ENCODE measurements around the gene HMX2. TPM values are rescaled to one million over a fixed set of nuclear protein-coding genes. Genes with fewer than 3 reads are reported as not detected.

Gene HMX2
- total RNA-seq, 6 experiments from 2014 or later: not detected

DNA sequence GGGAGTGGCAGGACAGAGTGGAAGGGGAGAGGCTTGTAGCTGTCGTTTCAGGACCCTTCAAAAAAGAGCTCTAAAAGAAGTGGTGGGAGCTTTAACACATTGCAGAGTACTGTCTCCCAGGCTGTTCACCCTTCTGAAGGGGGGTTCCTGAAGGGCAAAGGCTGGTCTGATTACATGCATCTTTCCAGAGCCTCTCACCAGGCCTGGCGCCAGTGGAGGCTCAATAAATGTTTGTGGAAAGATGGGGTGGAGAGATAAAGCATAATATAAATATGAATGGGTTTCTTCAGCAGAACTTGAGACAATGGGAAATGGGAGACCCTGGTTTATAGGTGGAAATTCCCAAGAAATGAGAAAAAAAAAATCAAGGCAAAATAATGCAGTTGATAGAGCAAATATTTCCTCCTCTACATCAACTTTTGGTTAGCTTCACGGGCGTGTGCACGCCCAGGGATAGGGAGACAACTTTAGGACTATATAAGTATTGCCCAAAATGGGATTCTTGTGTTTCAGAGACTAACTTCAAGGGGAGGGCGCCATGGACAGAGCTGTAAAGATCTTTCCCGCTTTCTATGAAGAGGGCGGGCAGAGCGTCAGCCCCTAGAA is 5.7 kb downstream of the HMX2 start:
- peaks cover 0 to 19% (median 10%) of the 10 kb centered on the region in 4 donors for H3K36me3 ChIP-seq
- H3K27me3 ChIP-seq: peaks cover 22 to 36% of the 10 kb centered on the region in 2 donors
- intact Hi-C loops (cut with DNase I): no loop called here
- no peak overlapping the region for H3K27ac ChIP-seq
- ATAC-seq: no peak
- peaks cover 0 to 46% (median 10%) of the 10 kb centered on the region in 4 donors for H3K4me1 ChIP-seq
- 64% methylated on average over 3 of the region's 9 CpGs for WGBS (ENCODE audit: insufficient coverage, low coverage, low lambda C conversion rate, missing lambda C conversion rate)
- H3K4me3 ChIP-seq: no peak overlapping the region
- no peak for DNase-seq
- no peak for TF ChIP-seq POLR2A (IDR thresholded peaks at IDR 0.05)
- TF ChIP-seq, protein P1, sequence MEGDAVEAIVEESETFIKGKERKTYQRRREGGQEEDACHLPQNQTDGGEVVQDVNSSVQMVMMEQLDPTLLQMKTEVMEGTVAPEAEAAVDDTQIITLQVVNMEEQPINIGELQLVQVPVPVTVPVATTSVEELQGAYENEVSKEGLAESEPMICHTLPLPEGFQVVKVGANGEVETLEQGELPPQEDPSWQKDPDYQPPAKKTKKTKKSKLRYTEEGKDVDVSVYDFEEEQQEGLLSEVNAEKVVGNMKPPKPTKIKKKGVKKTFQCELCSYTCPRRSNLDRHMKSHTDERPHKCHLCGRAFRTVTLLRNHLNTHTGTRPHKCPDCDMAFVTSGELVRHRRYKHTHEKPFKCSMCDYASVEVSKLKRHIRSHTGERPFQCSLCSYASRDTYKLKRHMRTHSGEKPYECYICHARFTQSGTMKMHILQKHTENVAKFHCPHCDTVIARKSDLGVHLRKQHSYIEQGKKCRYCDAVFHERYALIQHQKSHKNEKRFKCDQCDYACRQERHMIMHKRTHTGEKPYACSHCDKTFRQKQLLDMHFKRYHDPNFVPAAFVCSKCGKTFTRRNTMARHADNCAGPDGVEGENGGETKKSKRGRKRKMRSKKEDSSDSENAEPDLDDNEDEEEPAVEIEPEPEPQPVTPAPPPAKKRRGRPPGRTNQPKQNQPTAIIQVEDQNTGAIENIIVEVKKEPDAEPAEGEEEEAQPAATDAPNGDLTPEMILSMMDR (IDR thresholded peaks at IDR 0.05): no peak
- H3K9me3 ChIP-seq: no peaks in the 10 kb centered on the region

DNA sequence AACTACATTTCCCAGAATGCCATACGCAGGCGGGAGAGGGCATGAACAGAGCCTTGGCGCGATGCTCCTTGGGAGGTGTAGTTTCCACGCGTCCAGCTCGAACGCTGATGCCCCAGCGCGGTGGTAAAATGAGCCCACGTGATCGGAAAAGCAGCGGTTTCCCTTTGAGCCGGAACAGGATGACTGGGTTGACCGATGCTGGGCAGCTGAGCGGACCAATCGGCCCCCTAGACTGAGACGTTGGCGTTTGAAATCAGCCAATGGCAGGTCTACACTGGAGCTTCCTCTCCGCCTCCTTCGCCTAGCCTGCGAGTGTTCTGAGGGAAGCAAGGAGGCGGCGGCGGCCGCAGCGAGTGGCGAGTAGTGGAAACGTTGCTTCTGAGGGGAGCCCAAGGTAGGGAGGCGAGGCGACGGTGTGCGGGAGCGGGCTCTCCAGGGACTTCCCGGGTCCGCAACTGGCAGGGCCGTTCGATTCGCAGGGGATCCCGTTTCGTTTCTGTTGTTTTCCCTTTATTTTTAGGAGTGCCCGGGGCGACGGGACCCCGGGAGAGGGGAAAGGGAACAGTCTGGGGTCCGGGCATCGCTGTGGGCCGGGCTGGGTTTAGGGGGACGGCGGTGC is 6.3 kb downstream of the HMX2 start, which contains the start of gene BUB3:
TSS of gene BUB3 (plus strand) at position 311 of the 619 bp plus-strand sequence. CDS start 516 bp downstream, outside the sequence.
- Histone ChIP-seq H3K4me1 (peaks cover 0 to 44% (median 10%) of the 10 kb centered on the region in 4 donors), H3K4me3 (peak within 1 kb of the TSS; percentile 91 to 97 (median 91)), H3K9me3 (no peaks in the 10 kb centered on the region), H3K27me3 (peaks cover 21 to 32% of the 10 kb centered on the region in 2 donors), H3K36me3 (peaks cover 0 to 19% (median 10%) of the 10 kb centered on the region in 4 donors), H3K27ac (peak within 1 kb of the TSS; percentile 57 to 80 (median 79))
- TF ChIP-seq, protein P1 (IDR thresholded peaks at IDR 0.05): peak in 3 of 4 donors; percentile 16 to 31 (median 21)
- peak; percentile 85 for TF ChIP-seq POLR2A (IDR thresholded peaks at IDR 0.05)
- ATAC-seq (peak; percentile 95 to 99 (median 97)), DNase-seq (peak; percentile 97 to 99 (median 99))
- WGBS (ENCODE audit: insufficient coverage, low coverage, low lambda C conversion rate, missing lambda C conversion rate): 0% methylated on average over 15 of the region's 50 CpGs
- intact Hi-C loops (cut with DNase I): no loop called here

DNA sequence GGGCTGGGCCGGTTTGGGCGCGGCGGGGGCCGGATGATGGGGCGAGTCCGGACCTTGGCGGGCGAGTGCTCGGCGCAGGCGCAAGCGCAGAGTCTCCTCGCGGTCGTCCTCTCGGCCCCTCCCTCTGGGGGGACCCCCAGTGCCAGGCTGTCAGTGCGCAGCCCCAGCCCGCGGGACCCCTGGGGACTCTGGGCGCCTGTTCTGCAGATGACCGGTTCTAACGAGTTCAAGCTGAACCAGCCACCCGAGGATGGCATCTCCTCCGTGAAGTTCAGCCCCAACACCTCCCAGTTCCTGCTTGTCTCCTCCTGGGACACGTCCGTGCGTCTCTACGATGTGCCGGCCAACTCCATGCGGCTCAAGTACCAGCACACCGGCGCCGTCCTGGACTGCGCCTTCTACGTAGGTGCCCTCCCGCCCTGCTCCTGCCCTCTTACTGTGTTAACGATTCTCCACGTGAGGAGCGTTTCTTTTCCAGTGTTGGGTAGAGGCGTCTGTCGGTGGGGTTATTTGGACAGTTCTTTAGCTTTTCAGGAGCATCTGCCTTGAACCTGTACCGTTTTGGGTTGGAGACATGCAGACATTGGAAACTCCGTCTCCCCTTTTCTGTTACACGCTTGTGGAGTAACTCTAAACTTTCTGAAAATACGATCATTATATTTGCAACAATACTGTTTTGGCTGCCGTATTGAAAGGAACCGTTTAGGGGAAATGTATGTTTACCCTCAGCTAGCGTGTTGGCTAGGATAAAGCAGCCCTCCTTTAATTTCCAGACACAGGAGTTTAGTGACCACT is 7.0 kb downstream of the HMX2 start:
- ATAC-seq (peak; percentile 58 to 66 (median 65)), DNase-seq (peak; percentile 68 to 75 (median 69))
- peak overlapping the region; percentile 57 to 80 (median 79) for H3K27ac ChIP-seq
- peaks cover 0 to 38% (median 7%) of the 10 kb centered on the region in 4 donors for H3K4me1 ChIP-seq
- intact Hi-C loops (cut with DNase I): no loop called here
- 12% methylated on average over 10 of the region's 49 CpGs for WGBS (ENCODE audit: insufficient coverage, low coverage, low lambda C conversion rate, missing lambda C conversion rate)
- peaks cover 0 to 19% (median 10%) of the 10 kb centered on the region in 4 donors for H3K36me3 ChIP-seq
- H3K27me3 ChIP-seq: peaks cover 14 to 27% of the 10 kb centered on the region in 2 donors
- peak overlapping the region; percentile 91 to 97 (median 91) for H3K4me3 ChIP-seq
- TF ChIP-seq POLR2A (IDR thresholded peaks at IDR 0.05): no peak
- TF ChIP-seq, protein P1 (IDR thresholded peaks at IDR 0.05): no peak
- no peaks in the 10 kb centered on the region for H3K9me3 ChIP-seq

DNA sequence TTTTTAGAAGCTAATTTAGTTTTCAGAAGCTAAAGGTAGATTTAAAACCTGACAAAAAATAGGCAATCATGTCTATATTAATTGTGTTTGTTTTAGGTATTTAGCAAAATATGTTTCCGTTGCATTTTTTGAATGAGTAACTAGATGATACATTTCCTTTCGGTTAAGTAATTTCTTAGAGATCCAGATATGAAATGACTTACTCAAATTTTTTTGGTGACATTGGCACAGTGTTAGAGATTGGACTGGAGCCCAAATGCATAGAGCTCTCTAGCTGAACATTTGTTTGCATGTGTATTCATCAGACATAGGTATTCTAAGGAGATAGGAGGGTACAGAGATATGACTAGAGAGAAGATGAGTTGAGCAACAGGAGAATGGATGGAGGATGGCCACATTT is 8.1 kb downstream of the HMX2 start:
- intact Hi-C loops (cut with DNase I): no loop called here
- TF ChIP-seq POLR2A (IDR thresholded peaks at IDR 0.05): no peak
- TF ChIP-seq, protein P1 (IDR thresholded peaks at IDR 0.05): no peak
- peaks cover 4 to 19% of the 10 kb centered on the region in 2 donors for H3K27me3 ChIP-seq
- DNase-seq (no peak), ATAC-seq (no peak)
- peaks cover 0 to 26% (median 6%) of the 10 kb centered on the region in 4 donors for H3K4me1 ChIP-seq
- H3K4me3 ChIP-seq: no peak overlapping the region
- H3K36me3 ChIP-seq: peaks cover 0 to 28% (median 10%) of the 10 kb centered on the region in 4 donors
- H3K9me3 ChIP-seq: no peaks in the 10 kb centered on the region
- 83% methylated on average over 2 of the region's 2 CpGs for WGBS (ENCODE audit: insufficient coverage, low coverage, low lambda C conversion rate, missing lambda C conversion rate)
- H3K27ac ChIP-seq: no peak overlapping the region

All from right lobe of liver (tissue), 6 donors.